PC-9 (cell line): Measurements from ENCODE around the gene CALD1. TPM values are rescaled to one million over a fixed set of nuclear protein-coding genes. Genes with fewer than 3 reads are reported as not detected.

Experiments used
- BruUV-seq: library from RNA; stranded (reverse); fragments of 400-500 nt; replicated peaks from 2 replicates; lab custom pipeline; 2021; lab: Mats Ljungman, UMichigan
- CTCF ChIA-PET: fragments of 300-600 bp; sonication (Branson Sonifier 250); formaldehyde crosslinking; loops from one replicate; lab custom pipeline; 2022; ENCODE audit warnings: antibody characterized with exemption; lab: Charles Lee
- POLR2A ChIA-PET: fragments of 300-600 bp; sonication (Branson Sonifier 250); formaldehyde crosslinking; loops from one replicate; lab custom pipeline; 2022; ENCODE audit warnings: antibody characterized with exemption; ENCODE audit not compliant: unreplicated experiment; lab: Charles Lee
- DNase-seq, 2 experiments: peaks; one replicate each; pipeline versions ENCODE4 v3.0.0 to v3.0.0-alpha.2; 2015 to 2022; ENCODE audit warnings: mixed read lengths in 1 of 2
- H2AFZ ChIP-seq: fragments of 200-600 bp; sonication (generic); 2 replicates; pipeline ENCODE4 v1.8.1; 2017; ENCODE audit warnings: antibody characterized with exemption
- H3F3A ChIP-seq: fragments of 200-600 bp; sonication (generic); 2 replicates; pipeline ENCODE4 v1.8.1; 2017; ENCODE audit warnings: antibody characterized with exemption, mild to moderate bottlenecking, low read depth; ENCODE audit not compliant: insufficient read depth
- H3K27ac ChIP-seq: fragments of 200-600 bp; sonication (generic); 2 replicates; pipeline ENCODE4 v1.6.1; 2016; ENCODE audit warnings: mixed run types
- H3K27me3 ChIP-seq: fragments of 200-600 bp; sonication (generic); 2 replicates; pipeline ENCODE4 v1.6.1; 2016; ENCODE audit warnings: low read depth, mixed run types; ENCODE audit not compliant: insufficient read depth
- H3K36me3 ChIP-seq: fragments of 200-600 bp; sonication (generic); 2 replicates; pipeline ENCODE4 v1.6.1; 2016; ENCODE audit warnings: low read depth, mixed run types
- H3K4me1 ChIP-seq: fragments of 200-600 bp; sonication (generic); replicated peaks from 2 replicates; pipeline ENCODE4 v1.6.1; 2016; ENCODE audit warnings: mixed run types; ENCODE audit not compliant: insufficient read depth
- H3K4me2 ChIP-seq: fragments of 200-600 bp; sonication (generic); 2 replicates; pipeline ENCODE4 v1.6.1; 2017; ENCODE audit warnings: mixed run types
- H3K4me3 ChIP-seq: fragments of 200-600 bp; sonication (generic); 2 replicates; pipeline ENCODE4 v1.6.1; 2016; ENCODE audit warnings: mixed run types
- H3K79me2 ChIP-seq: fragments of 200-600 bp; sonication (generic); 2 replicates; pipeline ENCODE4 v1.6.1; 2017; ENCODE audit warnings: low read depth, mixed run types
- H3K9me2 ChIP-seq: fragments of 200-600 bp; sonication (generic); 2 replicates; pipeline ENCODE4 v1.8.1; 2017; ENCODE audit warnings: mild to moderate bottlenecking; ENCODE audit not compliant: insufficient read depth
- H3K9me3 ChIP-seq: fragments of 200-600 bp; sonication (generic); 2 replicates; pipeline ENCODE4 v1.8.1; 2016; ENCODE audit warnings: low read depth; ENCODE audit not compliant: insufficient read depth
- H4K20me1 ChIP-seq: fragments of 200-600 bp; sonication (generic); 2 replicates; pipeline ENCODE4 v1.8.1; 2017; ENCODE audit not compliant: insufficient read depth
- CTCF ChIP-seq: fragments of 200-600 bp; sonication (generic); conservative IDR thresholded peaks from 2 replicates; pipeline ENCODE4 v1.6.1; 2017; ENCODE audit warnings: mixed run types, antibody characterized with exemption, mild to moderate bottlenecking, moderate library complexity
- EZH2 ChIP-seq: fragments of 200-600 bp; sonication (generic); IDR thresholded peaks from 2 replicates; pipeline ENCODE4 v1.8.0; 2017; ENCODE audit warnings: antibody characterized with exemption, low read depth
- intact Hi-C: fragments of 100-400 bp; cut with micrococcal nuclease; formaldehyde crosslinking; loops from one replicate; pipeline ENCODE4 v1.10.0; 2022; ENCODE audit not compliant: unreplicated experiment
- total RNA-seq: library from RNA; stranded (reverse); gene quantifications from 2 replicates; pipeline ENCODE4 v1.2.3, GENCODE V29; 2021

Gene CALD1
- total RNA-seq, 1 experiment from 2014 or later: 84.4 TPM

GRCh38 chr7:134925766-134926165, 146.3 kb downstream of the CALD1 start:
- Histone ChIP-seq H4K20me1 (no peaks in the 10 kb centered on the region), H3K4me3 (no peak overlapping the region), H3K79me2 (no peaks in the 10 kb centered on the region), H3K4me1 (no peaks in the 10 kb centered on the region), H3K36me3 (no peaks in the 10 kb centered on the region), H3K9me2 (no peaks in the 10 kb centered on the region), H2AFZ (no peak overlapping the region), H3K9me3 (no peaks in the 10 kb centered on the region), H3K4me2 (no peak overlapping the region), H3F3A (no peaks in the 10 kb centered on the region), H3K27me3 (no peaks in the 10 kb centered on the region), H3K27ac (no peak overlapping the region)
- ChIA-PET POLR2A (no interaction called here), CTCF (no interaction called here)
- intact Hi-C loops: no loop called here
- no peak for DNase-seq
- BruUV-seq: no TSS peak
- TF ChIP-seq CTCF (no peak), EZH2 (no peak)

GRCh38 chr7:134926396-134926795, 147.0 kb downstream of the CALD1 start:
- H3F3A ChIP-seq: no peaks in the 10 kb centered on the region
- CTCF ChIA-PET: no interaction called here
- no peak overlapping the region for H3K27ac ChIP-seq
- H3K27me3 ChIP-seq: no peaks in the 10 kb centered on the region
- no peaks in the 10 kb centered on the region for H3K36me3 ChIP-seq
- DNase-seq: no peak
- no peaks in the 10 kb centered on the region for H3K9me3 ChIP-seq
- POLR2A ChIA-PET: no interaction called here
- H3K9me2 ChIP-seq: no peaks in the 10 kb centered on the region
- no peaks in the 10 kb centered on the region for H3K4me1 ChIP-seq
- no peak overlapping the region for H3K4me2 ChIP-seq
- intact Hi-C loops: no loop called here
- no peak overlapping the region for H3K4me3 ChIP-seq
- no peak overlapping the region for H2AFZ ChIP-seq
- H4K20me1 ChIP-seq: no peaks in the 10 kb centered on the region
- BruUV-seq: no TSS peak
- H3K79me2 ChIP-seq: no peaks in the 10 kb centered on the region
- no peak for TF ChIP-seq CTCF
- TF ChIP-seq EZH2: no peak

- no peaks in the 10 kb centered on the region for H3K9me2 ChIP-seq
- no peaks in the 10 kb centered on the region for H4K20me1 ChIP-seq
- H3K79me2 ChIP-seq: no peaks in the 10 kb centered on the region
- peaks cover 3% of the 10 kb centered on the region; the same call in 1 of the 2 replicates for H3K36me3 ChIP-seq
- no TSS peak for BruUV-seq
- intact Hi-C loops: no loop called here
- no peaks in the 10 kb centered on the region for H3F3A ChIP-seq
- CTCF ChIA-PET: no interaction called here
- H3K4me2 ChIP-seq: no peak overlapping the region
- POLR2A ChIA-PET: interaction anchor here (0.5 to 0.7 kb wide), 2 partner anchors 327 to 415 kb away, joined by 3 to 5 read pairs; no protein-coding TSS in a partner anchor
- no peak overlapping the region for H2AFZ ChIP-seq
- no peak for DNase-seq
- H3K27ac ChIP-seq: no peak overlapping the region
- no peaks in the 10 kb centered on the region for H3K27me3 ChIP-seq
- H3K4me1 ChIP-seq: no peaks in the 10 kb centered on the region
- no peak overlapping the region for H3K4me3 ChIP-seq
- no peaks in the 10 kb centered on the region for H3K9me3 ChIP-seq
- no peak for TF ChIP-seq EZH2
- TF ChIP-seq CTCF: no peak
Observed at GRCh38 chr7:134927076-134927475, 147.6 kb downstream of the CALD1 start.
